H1 (cell line): Measurements from ENCODE around the gene YWHAB. TPM values are rescaled to one million over a fixed set of nuclear protein-coding genes. Genes with fewer than 3 reads are reported as not detected.

ENCODE experiments used
- ASH2L ChIP-seq: fragments of 200-600, 300-600 bp; sonication (generic); IDR thresholded peaks from one replicate; pipeline ENCODE4 v1.7.1; 2017; ENCODE audit warnings: low read length
- ATF2 ChIP-seq: IDR thresholded peaks from 2 replicates; pipeline ENCODE4 v1.6.1; 2012; ENCODE audit warnings: low read length, inconsistent platforms
- CHD1 ChIP-seq: IDR thresholded peaks from 2 replicates; pipeline ENCODE4 v1.6.1; 2012; ENCODE audit warnings: low read depth, low read length, improper control_type of control experiment
- CTBP2 ChIP-seq: IDR thresholded peaks from 2 replicates; pipeline ENCODE4 v1.7.0; 2011; ENCODE audit warnings: borderline replicate concordance, mild to moderate bottlenecking, moderate library complexity, mixed read lengths, low read length; ENCODE audit not compliant: insufficient read depth, insufficient read length
- CTCF ChIP-seq, 3 experiments: IDR thresholded peaks; 1 replicate in 2 of 3; 2 replicates in 1 of 3; pipeline versions ENCODE4 v1.5.1 to v1.6.1; 2011; ENCODE audit warnings: low read length in 3 of 3, mild to moderate bottlenecking in 3 of 3, inconsistent platforms in 2 of 3, low read depth in 1 of 3, moderate library complexity in 1 of 3; ENCODE audit not compliant: insufficient read depth in 1 of 3; ENCODE audit errors: control extremely low read depth in 1 of 3
- E2F6 ChIP-seq: IDR thresholded peaks from 2 replicates; pipeline ENCODE4 v1.6.1; 2012; ENCODE audit warnings: inconsistent platforms
- GABPA ChIP-seq: IDR thresholded peaks from 2 replicates; pipeline ENCODE4 v1.6.1; 2011; ENCODE audit warnings: mild to moderate bottlenecking, low read length, moderate library complexity, borderline replicate concordance; ENCODE audit not compliant: insufficient read depth
- GTF2F1 ChIP-seq: IDR thresholded peaks from 2 replicates; pipeline ENCODE4 v1.6.1; 2012; ENCODE audit warnings: low read depth, low read length, improper control_type of control experiment, borderline replicate concordance
- HDAC2 ChIP-seq, 2 experiments: fragments of 300-600 bp in 1 of 2; sonication (generic) in 1 of 2; IDR thresholded peaks; 2 replicates each; pipeline ENCODE4 v1.6.1; 2011 to 2012; ENCODE audit warnings: low read depth in 2 of 2, low read length in 2 of 2, mild to moderate bottlenecking in 2 of 2, moderate library complexity in 2 of 2, borderline replicate concordance in 1 of 2, inconsistent platforms in 1 of 2
- KDM1A ChIP-seq: fragments of 200-600, 300-600 bp; sonication (generic); IDR thresholded peaks from 2 replicates; pipeline ENCODE4 v1.7.1; 2016; ENCODE audit warnings: mild to moderate bottlenecking, low read length, borderline replicate concordance
- NRF1 ChIP-seq: IDR thresholded peaks from 2 replicates; pipeline ENCODE4 v1.6.1; 2011; ENCODE audit warnings: mild to moderate bottlenecking, low read depth, low read length, improper control_type of control experiment
- PHF8 ChIP-seq: fragments of 200-600 bp; sonication (generic); conservative IDR thresholded peaks from 2 replicates; pipeline ENCODE4 v1.7.1; 2012; ENCODE audit warnings: low read depth, mild to moderate bottlenecking, inconsistent platforms, low read length, moderate library complexity
- SIN3A ChIP-seq, 2 experiments: IDR thresholded peaks in 1 of 2; conservative IDR thresholded peaks in 1 of 2; 2 replicates each; pipeline ENCODE4 v1.6.1; 2011 to 2012; ENCODE audit warnings: low read length in 2 of 2, improper control_type of control experiment in 1 of 2, low read depth in 1 of 2, mild to moderate bottlenecking in 1 of 2
- SP2 ChIP-seq: IDR thresholded peaks from 2 replicates; pipeline ENCODE4 v1.6.1; 2012; ENCODE audit warnings: mild to moderate bottlenecking, low read length, inconsistent platforms
- SUZ12 ChIP-seq: fragments of 200-600 bp; sonication (generic); IDR thresholded peaks from 2 replicates; pipeline ENCODE4 v1.6.1; 2012; ENCODE audit warnings: mild to moderate bottlenecking, inconsistent platforms, low read length, moderate library complexity, mixed read lengths
- TAF7 ChIP-seq: optimal IDR thresholded peaks from 2 replicates; pipeline ENCODE3; 2011; ENCODE audit warnings: low read depth, mild to moderate bottlenecking, inconsistent platforms, low read length, moderate library complexity, borderline replicate concordance
- ZNF274 ChIP-seq: IDR thresholded peaks from 2 replicates; pipeline ENCODE4 v1.7.0; 2012; ENCODE audit warnings: low read length, borderline replicate concordance; ENCODE audit errors: extremely low read depth
- polyA plus RNA-seq, 7 experiments: library from polyadenylated mRNA; depleted of rRNA in 3 of 7; stranded (reverse) in 5 of 7; unstranded in 2 of 7; fragments of >200 nt in 5 of 7; fragments of 200-250 nt in 2 of 7; gene quantifications; 1 replicate in 5 of 7; 2 replicates in 1 of 7; 4 replicates in 1 of 7; pipeline versions ENCODE4 v1.2.1 to v1.2.3, GENCODE V29; 2011 to 2013; ENCODE audit warnings: missing spikeins in 2 of 7, mixed read lengths in 2 of 7
- total RNA-seq: library from RNA; stranded (reverse); fragmentation: NEBNext Ultra II Directional; extraction: Animal tissue kit (Norgen Biotek cat#: 25700); gene quantifications from 2 replicates; pipeline ENCODE4 v1.2.1, GENCODE V29; 2021

YWHAB gene
- total and polyA plus RNA-seq, 2 of the 8 experiments (the other 6 are each of a cell fraction or from before 2014, with no cell fraction given), result 72.9 to 256 TPM

GRCh38 chr20:44885392-44886265 lies at the start of gene YWHAB (continued):
- TF ChIP-seq CTBP2 (no peak), PHF8 (peak; percentile 91), CHD1 (no peak), SP2 (no peak), ASH2L (peak; percentile 92), ATF2 (no peak), GTF2F1 (no peak), E2F6 (no peak), NRF1 (no peak), ZNF274 (no peak), TAF7 (peak; percentile 21), SIN3A (conservative IDR thresholded peaks at IDR 0.05 in 1 of 2, IDR thresholded peaks at IDR 0.05 in 1 of 2; ENCODE audit: low read depth in 1 of 2, low read length in 2 of 2) (peak in 1 of 2 experiments; percentile 59; a peak in 2 of 4 replicates), GABPA (0 out of 2 replicates have a peak, but pooled peaks have one; percentile 15), CTCF (IDR thresholded peaks at IDR 0.05; ENCODE audit: control extremely low read depth in 1 of 3, insufficient read depth in 1 of 3, low read depth in 1 of 3, low read length in 3 of 3) (peak in 1 of 3 experiments; percentile 13; a peak in 1 of 4 replicates), HDAC2 (IDR thresholded peaks at IDR 0.05; ENCODE audit: borderline replicate concordance in 1 of 2, low read depth in 2 of 2, low read length in 2 of 2) (0 out of 4 replicates have a peak, but pooled peaks of 1 of the 2 experiments have one; percentile 53), SUZ12 (no peak), KDM1A (no peak)
